Measurements from ENCODE around the gene STAG3. TPM values are rescaled to one million over a fixed set of nuclear protein-coding genes. Genes with fewer than 3 reads are reported as not detected.

The STAG3 gene
- total RNA-seq, 4 donors from 2014 or later: 0.28 to 1.7 (median 0.85) TPM

- no peak for DNase-seq (ENCODE audit: low spot score)
- ATAC-seq (ENCODE audit: low FRiP score): no peak
- TF ChIP-seq CTCF (IDR thresholded peaks at IDR 0.05): no peak
Measured at GRCh38 chr7:100198266-100198665, 20.5 kb downstream of the STAG3 start.

DNA sequence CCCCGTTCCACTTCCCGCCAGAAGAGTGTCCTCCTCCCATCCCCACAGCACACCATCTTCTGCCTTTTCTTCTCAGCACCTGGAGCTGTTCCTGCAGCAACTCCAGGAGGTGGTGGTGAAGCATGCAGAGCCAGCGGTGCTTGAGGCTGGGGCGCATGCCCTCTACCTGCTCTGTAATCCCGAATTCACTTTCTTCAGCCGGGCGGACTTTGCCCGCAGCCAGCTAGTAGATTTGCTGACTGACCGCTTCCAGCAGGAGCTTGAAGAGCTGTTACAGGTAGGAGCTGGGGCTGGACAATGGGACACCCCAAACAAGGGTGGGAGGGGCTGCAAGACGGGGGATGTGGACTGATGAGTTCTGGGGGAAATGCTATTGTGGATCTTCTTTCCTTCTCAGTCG, 23.0 kb downstream of the STAG3 start:
- DNase-seq (ENCODE audit: low spot score) (no peak), ATAC-seq (ENCODE audit: low FRiP score) (no peak)
- no peak for TF ChIP-seq CTCF (IDR thresholded peaks at IDR 0.05)

- DNase-seq (ENCODE audit: low spot score): no peak
- no peak for ATAC-seq (ENCODE audit: low FRiP score)
- TF ChIP-seq CTCF (IDR thresholded peaks at IDR 0.05): no peak
Measured at GRCh38 chr7:100204454-100204853, 26.7 kb downstream of the STAG3 start.

- DNase-seq (ENCODE audit: low spot score) (no peak), ATAC-seq (ENCODE audit: low FRiP score) (no peak)
- no peak for TF ChIP-seq CTCF (IDR thresholded peaks at IDR 0.05)
Measured at GRCh38 chr7:100208911-100209408, 31.2 kb downstream of the STAG3 start.

DNA sequence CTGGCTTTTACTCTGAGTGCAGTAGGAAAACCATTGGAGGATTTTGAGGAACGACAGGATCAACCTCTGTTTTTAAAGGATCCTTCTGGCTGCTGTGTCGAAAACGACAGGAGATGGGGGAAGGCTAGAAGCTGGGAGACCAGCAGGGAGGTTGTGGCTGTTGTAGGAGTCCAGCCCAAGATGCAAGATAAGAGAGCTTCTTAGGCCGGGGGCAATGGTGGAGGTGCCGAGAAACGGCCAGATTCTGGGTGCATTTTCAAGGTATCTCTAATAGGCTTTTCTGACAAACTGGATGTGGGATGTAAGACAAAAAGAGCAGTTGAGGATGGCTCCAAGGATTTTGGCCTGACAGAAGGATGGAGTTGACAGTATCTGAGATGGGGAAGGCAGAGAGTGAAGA, 31.8 kb downstream of the STAG3 start:
- no peak for TF ChIP-seq CTCF (IDR thresholded peaks at IDR 0.05)
- DNase-seq (ENCODE audit: low spot score) (no peak), ATAC-seq (ENCODE audit: low FRiP score) (no peak)

- DNase-seq (ENCODE audit: low spot score) (no peak), ATAC-seq (ENCODE audit: low FRiP score) (no peak)
- TF ChIP-seq CTCF (IDR thresholded peaks at IDR 0.05): no peak
Measured at GRCh38 chr7:100210805-100211204, 33.1 kb downstream of the STAG3 start.

DNA sequence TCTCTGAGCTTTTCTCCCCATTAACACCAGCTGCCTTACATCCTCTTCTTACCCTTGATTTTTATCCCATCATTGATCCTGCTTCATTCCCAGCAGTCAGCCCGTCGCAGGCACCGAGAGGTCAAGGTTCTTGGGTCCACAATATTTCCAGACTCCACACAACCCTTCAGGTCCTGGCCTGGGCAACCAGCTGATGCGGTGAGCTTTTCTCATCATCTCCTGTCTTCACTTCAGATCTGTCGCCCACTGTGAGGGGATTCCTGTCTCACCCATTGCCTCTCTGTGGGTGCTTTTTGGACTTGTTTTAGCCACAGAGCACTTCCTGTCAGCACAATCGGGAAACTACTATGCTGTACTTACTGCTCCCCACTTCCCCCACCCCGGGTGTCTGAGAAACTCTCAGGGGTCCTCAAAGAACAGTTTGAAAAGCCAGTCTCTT, 33.6 kb downstream of the STAG3 start:
- TF ChIP-seq CTCF (IDR thresholded peaks at IDR 0.05): no peak
- DNase-seq (ENCODE audit: low spot score): no peak
- ATAC-seq (ENCODE audit: low FRiP score): no peak
